ENCODE results near the gene TOMM6.
A peak's percentile ranks its signal among the peaks of the same experiment; 100 is the strongest.

TOMM6 gene

DNA sequence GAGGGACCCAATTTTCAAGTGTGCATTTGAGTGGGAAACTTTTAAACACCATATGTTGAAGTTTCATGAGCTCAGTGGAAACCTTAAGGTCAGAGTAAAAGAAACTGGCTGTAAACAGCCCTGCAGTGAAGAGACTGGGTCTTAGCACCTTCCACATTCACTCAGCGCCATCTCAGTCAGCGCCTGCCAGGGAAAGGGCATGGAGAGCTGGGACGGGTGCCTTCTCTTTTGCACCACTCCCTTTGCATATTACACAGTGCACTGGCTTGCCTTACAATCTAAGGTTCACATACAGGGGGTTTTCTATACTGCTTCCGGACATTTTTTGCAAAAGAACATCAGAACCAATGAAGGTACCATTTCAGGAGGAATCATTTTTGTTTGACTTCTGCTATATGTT, 4.5 kb downstream of the TOMM6 start:
- no peaks in the 10 kb centered on the region for H3K27me3 Mint-ChIP-seq (ENCODE audit: low read depth)
- H3K27ac Mint-ChIP-seq, result no peak overlapping the region
- TF ChIP-seq, protein P1, sequence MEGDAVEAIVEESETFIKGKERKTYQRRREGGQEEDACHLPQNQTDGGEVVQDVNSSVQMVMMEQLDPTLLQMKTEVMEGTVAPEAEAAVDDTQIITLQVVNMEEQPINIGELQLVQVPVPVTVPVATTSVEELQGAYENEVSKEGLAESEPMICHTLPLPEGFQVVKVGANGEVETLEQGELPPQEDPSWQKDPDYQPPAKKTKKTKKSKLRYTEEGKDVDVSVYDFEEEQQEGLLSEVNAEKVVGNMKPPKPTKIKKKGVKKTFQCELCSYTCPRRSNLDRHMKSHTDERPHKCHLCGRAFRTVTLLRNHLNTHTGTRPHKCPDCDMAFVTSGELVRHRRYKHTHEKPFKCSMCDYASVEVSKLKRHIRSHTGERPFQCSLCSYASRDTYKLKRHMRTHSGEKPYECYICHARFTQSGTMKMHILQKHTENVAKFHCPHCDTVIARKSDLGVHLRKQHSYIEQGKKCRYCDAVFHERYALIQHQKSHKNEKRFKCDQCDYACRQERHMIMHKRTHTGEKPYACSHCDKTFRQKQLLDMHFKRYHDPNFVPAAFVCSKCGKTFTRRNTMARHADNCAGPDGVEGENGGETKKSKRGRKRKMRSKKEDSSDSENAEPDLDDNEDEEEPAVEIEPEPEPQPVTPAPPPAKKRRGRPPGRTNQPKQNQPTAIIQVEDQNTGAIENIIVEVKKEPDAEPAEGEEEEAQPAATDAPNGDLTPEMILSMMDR (IDR thresholded peaks at IDR 0.05; ENCODE audit: unreplicated experiment in 3 of 3), result no peak
- peaks cover 32% of the 10 kb centered on the region for H3K36me3 Mint-ChIP-seq (ENCODE audit: low read depth)
- no peaks in the 10 kb centered on the region for H3K9me3 Mint-ChIP-seq
- H3K4me1 Mint-ChIP-seq, result peaks cover 9% of the 10 kb centered on the region
- H3K4me3 Mint-ChIP-seq, result no peak overlapping the region

DNA sequence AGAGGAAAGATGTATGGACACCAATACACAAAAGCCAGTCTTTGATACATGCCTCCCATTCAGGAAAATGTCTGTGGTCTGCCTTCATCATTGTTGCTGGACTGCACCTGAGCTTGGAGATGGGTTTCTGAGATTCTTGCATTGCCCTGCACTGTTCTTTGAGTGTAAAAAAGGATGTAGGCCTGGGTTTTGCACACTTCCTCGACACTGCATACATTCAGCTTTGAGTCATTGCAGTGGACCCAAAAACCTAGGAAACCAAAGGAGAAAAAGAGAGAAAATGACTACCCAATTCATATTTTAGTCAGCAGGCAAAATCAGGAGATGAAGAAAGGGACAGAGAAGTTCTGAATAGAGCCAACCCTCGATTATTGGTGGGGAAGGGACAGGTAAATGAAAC, 9.0 kb downstream of the TOMM6 start:
- Mint-ChIP-seq H3K4me1 (no peaks in the 10 kb centered on the region), H3K27ac (no peak overlapping the region), H3K4me3 (no peak overlapping the region), H3K36me3 (ENCODE audit: low read depth) (peaks cover 24% of the 10 kb centered on the region), H3K27me3 (ENCODE audit: low read depth) (no peaks in the 10 kb centered on the region), H3K9me3 (no peaks in the 10 kb centered on the region)
- TF ChIP-seq, protein P1 (IDR thresholded peaks at IDR 0.05; ENCODE audit: unreplicated experiment in 3 of 3), result no peak

DNA sequence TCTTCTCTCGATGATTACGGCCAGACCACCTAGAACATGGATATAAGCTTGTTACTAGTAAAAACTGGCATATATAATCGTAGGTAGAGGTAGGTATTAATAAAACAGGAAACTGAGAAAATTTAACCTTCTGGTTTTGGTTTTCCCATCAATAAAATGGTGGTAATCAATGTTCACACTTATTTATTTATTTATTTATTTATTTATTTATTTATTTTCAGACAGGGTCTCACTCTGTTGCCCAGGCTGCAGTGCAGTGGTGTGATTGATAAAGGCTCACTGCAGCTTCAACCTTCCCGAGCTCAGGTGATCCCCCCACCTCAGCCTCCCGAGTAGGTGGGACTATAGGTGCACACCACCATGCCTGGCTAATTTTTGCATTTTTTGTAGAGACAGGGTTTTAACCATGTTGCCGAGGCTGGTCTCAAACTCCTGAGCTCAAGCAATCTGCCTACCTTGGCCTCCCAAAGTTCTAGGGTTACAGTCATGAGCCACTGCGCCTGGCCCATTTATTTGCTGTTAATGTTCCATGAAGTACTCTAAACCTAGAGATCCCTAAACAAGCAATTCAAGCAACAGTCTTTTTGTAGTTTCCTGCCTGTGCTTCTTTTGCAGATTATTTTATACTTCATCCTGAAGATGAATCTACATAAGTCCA, 11.5 kb downstream of the TOMM6 start:
- Mint-ChIP-seq H3K27me3 (ENCODE audit: low read depth) (no peaks in the 10 kb centered on the region), H3K36me3 (ENCODE audit: low read depth) (peaks cover 16% of the 10 kb centered on the region), H3K9me3 (no peaks in the 10 kb centered on the region), H3K4me1 (no peaks in the 10 kb centered on the region), H3K4me3 (no peak overlapping the region), H3K27ac (peak overlapping the region in 2 of 3 experiments; percentile 74 to 94)
- TF ChIP-seq, protein P1 (IDR thresholded peaks at IDR 0.05; ENCODE audit: unreplicated experiment in 3 of 3), result no peak

DNA sequence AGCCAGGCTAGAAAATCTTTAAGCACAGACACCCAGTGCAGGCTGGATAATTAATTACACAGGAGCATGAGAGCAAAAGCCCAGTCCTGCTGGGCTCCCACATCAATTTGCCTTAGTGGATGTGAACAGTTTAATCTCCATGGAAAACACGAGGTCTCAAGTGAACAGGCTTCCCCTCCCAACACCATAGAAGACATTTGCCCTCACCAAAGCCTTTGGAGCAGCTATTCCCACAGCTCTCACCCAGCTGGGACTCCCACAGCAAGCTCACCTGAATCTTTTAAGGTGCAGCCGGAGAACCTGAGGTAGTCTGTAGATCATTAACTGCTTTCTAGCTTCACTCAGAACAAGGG, 12.0 kb downstream of the TOMM6 start:
- Mint-ChIP-seq H3K9me3 (no peaks in the 10 kb centered on the region), H3K4me1 (no peaks in the 10 kb centered on the region), H3K4me3 (no peak overlapping the region), H3K36me3 (ENCODE audit: low read depth) (peaks cover 16% of the 10 kb centered on the region), H3K27ac (peak overlapping the region in 2 of 3 experiments; percentile 74 to 94), H3K27me3 (ENCODE audit: low read depth) (no peaks in the 10 kb centered on the region)
- TF ChIP-seq, protein P1 (IDR thresholded peaks at IDR 0.05; ENCODE audit: unreplicated experiment in 3 of 3), result no peak

DNA sequence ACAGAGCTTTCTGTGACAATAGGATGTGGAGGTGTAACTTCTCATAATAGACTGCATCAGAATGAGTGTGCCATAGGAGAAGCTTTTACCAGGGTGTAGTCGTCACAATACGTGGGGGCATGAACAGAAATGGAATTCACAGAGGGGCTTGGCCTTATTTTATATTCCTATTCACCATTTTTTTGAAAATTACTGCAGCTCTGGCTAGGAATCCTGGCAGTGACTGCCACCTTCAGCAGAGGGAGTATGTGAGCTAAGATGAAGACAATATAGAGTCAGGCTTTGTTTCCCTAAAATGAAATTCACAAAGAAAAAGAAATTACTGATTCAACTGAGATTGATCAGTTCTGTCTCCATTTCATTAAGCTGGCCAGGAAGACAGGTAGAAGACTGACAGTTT, 13.9 kb downstream of the TOMM6 start:
- H3K4me1 Mint-ChIP-seq, result no peaks in the 10 kb centered on the region
- peaks cover 15% of the 10 kb centered on the region for H3K36me3 Mint-ChIP-seq (ENCODE audit: low read depth)
- H3K27me3 Mint-ChIP-seq (ENCODE audit: low read depth), result no peaks in the 10 kb centered on the region
- peak overlapping the region in 1 of 3 experiments; percentile 11 for H3K27ac Mint-ChIP-seq
- no peaks in the 10 kb centered on the region for H3K9me3 Mint-ChIP-seq
- TF ChIP-seq, protein P1 (IDR thresholded peaks at IDR 0.05; ENCODE audit: unreplicated experiment in 3 of 3), result peak; percentile 32 to 42 (median 42)
- no peak overlapping the region for H3K4me3 Mint-ChIP-seq

Data from nephron (organoid).